Measurements from ENCODE around the gene GPR119.

The GPR119 gene

DNA sequence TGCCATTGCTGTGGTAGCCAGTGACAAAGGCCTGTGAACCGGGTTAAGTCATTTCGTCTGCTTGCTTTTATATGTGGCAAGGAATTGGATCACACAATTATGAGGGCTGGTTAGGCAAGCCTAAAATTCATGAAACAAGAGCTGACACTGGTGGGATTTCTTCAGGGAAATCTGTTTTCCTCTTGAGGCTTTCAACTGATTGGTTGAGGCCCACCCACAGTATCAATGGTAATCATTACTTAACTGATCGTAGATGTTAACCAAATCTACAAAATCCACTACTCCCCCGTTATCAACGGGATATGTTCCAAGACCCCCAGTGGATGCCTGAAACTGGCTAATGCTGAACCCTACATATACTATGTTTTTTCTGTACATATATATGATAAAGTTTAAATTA lies 29.3 kb upstream of the GPR119 start:
- no peak overlapping the region for H3K4me3 ChIP-seq (ENCODE audit: insufficient read length, low read depth)
- H3K27me3 ChIP-seq (ENCODE audit: insufficient read depth, insufficient read length): no peaks in the 10 kb centered on the region
- H3K36me3 ChIP-seq (ENCODE audit: insufficient read depth, insufficient read length, low read length): peaks cover 10% of the 10 kb centered on the region
- no peak overlapping the region for H3K9ac ChIP-seq (ENCODE audit: insufficient read length, low read depth)
- DNase-seq (ENCODE audit: low read depth, low spot score): no peak
- TF ChIP-seq SUZ12 (IDR thresholded peaks at IDR 0.05; ENCODE audit: extremely low read depth, insufficient read depth, insufficient read length): no peak
- TF ChIP-seq YY1 (IDR thresholded peaks at IDR 0.05; ENCODE audit: insufficient read depth, insufficient read length): no peak
- no peak for TF ChIP-seq ZNF274 (IDR thresholded peaks at IDR 0.05; ENCODE audit: low read depth, low read length)
- H3K4me1 ChIP-seq (ENCODE audit: insufficient read depth, insufficient read length): no peaks in the 10 kb centered on the region
- H3K9me3 ChIP-seq (ENCODE audit: insufficient read depth, low read length): no peaks in the 10 kb centered on the region

DNA sequence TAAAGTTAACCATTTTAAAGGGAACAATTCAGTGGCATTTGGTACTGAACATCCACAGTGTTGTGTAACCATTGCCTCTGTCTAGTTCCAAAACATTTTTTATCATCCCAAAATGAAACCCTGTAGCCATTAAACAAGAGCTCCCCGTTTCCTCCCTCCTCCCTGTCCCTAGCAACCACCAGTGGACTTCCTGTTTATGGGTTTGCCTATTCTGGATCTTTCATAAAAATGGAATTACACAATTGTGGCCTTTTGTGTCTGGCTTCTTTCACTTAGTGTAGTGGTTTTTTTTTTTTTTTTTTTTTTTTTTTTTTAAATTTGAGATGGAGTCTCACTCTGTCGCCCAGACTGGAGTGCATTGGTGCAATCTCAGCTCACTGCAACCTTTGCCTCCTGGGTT lies 27.9 kb upstream of the GPR119 start:
- Histone ChIP-seq H3K27me3 (ENCODE audit: insufficient read depth, insufficient read length) (no peaks in the 10 kb centered on the region), H3K4me1 (ENCODE audit: insufficient read depth, insufficient read length) (no peaks in the 10 kb centered on the region), H3K4me3 (ENCODE audit: insufficient read length, low read depth) (no peak overlapping the region), H3K36me3 (ENCODE audit: insufficient read depth, insufficient read length, low read length) (peaks cover 15% of the 10 kb centered on the region), H3K9me3 (ENCODE audit: insufficient read depth, low read length) (no peaks in the 10 kb centered on the region), H3K9ac (ENCODE audit: insufficient read length, low read depth) (no peak overlapping the region)
- TF ChIP-seq ZNF274 (IDR thresholded peaks at IDR 0.05; ENCODE audit: low read depth, low read length) (no peak), YY1 (IDR thresholded peaks at IDR 0.05; ENCODE audit: insufficient read depth, insufficient read length) (no peak), SUZ12 (IDR thresholded peaks at IDR 0.05; ENCODE audit: extremely low read depth, insufficient read depth, insufficient read length) (no peak)
- no peak for DNase-seq (ENCODE audit: low read depth, low spot score)

DNA sequence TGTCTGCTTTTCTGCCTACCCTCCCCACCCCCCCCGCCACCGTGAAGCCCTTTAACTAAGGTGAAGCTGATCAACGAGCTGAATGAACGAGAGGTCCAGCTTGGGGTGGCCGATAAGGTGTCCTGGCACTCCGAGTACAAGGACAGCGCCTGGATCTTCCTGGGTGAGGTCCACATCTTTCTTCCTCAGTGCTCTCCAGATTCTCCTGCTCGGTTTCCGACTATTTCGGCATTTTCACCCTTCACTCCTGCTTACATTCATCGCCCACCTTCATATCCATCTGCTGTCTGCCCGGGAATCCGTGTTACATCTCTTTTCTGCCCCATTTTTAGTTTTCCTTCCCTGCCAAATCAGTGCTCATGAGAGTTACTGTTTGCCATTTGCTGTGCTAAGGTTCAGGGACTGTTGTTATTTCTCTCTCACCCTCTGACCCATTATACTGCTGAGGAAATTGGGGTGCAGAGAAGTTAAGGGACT lies 16.8 kb upstream of the GPR119 start:
- TF ChIP-seq SUZ12 (IDR thresholded peaks at IDR 0.05; ENCODE audit: extremely low read depth, insufficient read depth, insufficient read length) (no peak), YY1 (IDR thresholded peaks at IDR 0.05; ENCODE audit: insufficient read depth, insufficient read length) (no peak), ZNF274 (IDR thresholded peaks at IDR 0.05; ENCODE audit: low read depth, low read length) (no peak)
- Histone ChIP-seq H3K4me3 (ENCODE audit: insufficient read length, low read depth) (peak overlapping the region; percentile 56), H3K36me3 (ENCODE audit: insufficient read depth, insufficient read length, low read length) (peaks cover 15% of the 10 kb centered on the region), H3K9me3 (ENCODE audit: insufficient read depth, low read length) (no peaks in the 10 kb centered on the region), H3K27me3 (ENCODE audit: insufficient read depth, insufficient read length) (no peaks in the 10 kb centered on the region), H3K4me1 (ENCODE audit: insufficient read depth, insufficient read length) (no peaks in the 10 kb centered on the region), H3K9ac (ENCODE audit: insufficient read length, low read depth) (peak overlapping the region; percentile 72)
- DNase-seq (ENCODE audit: low read depth, low spot score): no peak

DNA sequence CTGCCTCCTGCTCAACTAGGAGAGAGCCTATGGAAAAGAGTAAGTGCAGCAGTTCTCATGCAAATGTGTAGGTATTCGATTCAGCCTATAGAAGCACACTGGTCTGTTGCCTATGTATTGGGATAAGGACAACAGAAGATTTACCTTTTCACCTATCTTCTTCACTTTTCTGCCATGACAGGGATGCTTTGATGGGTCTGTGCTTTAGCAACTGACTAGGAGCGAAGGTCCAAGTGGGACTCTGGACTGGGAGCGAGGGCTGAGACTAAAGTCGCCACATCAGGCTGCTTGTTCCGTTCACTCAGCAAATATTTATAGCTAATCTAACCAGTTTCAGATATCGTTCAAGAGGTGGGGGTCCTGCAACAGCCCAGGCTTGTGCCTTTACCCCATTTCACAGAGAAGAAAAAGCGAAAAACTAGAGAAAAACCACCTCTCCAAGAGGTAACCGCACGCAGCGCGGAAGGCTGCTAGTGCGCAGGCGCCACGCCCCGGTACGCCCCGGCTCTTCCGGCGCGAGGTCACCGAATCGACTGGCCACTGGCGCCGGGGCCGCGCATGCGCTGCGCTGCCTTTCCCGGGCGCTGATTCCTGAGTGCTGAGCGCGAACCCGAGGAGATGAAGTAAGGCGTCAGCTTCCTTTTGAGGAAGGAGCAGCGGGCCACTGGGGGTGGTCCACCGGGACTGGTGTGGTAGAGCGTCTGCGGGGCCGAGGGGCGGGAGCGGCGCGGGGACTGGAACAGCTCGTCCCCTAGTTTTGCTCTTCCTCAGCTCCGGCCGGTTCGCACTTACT lies 16.1 kb upstream of the GPR119 start, which contains the start of gene RBMX2:
RBMX2 (plus strand) TSS at position 573 of the 793 bp plus-strand sequence; CDS start at position 619, 46 bp downstream.
- DNase-seq (ENCODE audit: low read depth, low spot score): peak; percentile 33
- TF ChIP-seq YY1 (IDR thresholded peaks at IDR 0.05; ENCODE audit: insufficient read depth, insufficient read length) (no peak), ZNF274 (IDR thresholded peaks at IDR 0.05; ENCODE audit: low read depth, low read length) (no peak), SUZ12 (IDR thresholded peaks at IDR 0.05; ENCODE audit: extremely low read depth, insufficient read depth, insufficient read length) (no peak)
- Histone ChIP-seq H3K4me3 (ENCODE audit: insufficient read length, low read depth) (peak within 1 kb of the TSS; percentile 56), H3K4me1 (ENCODE audit: insufficient read depth, insufficient read length) (no peaks in the 10 kb centered on the region), H3K9ac (ENCODE audit: insufficient read length, low read depth) (peak within 1 kb of the TSS; percentile 85), H3K27me3 (ENCODE audit: insufficient read depth, insufficient read length) (no peaks in the 10 kb centered on the region), H3K9me3 (ENCODE audit: insufficient read depth, low read length) (no peaks in the 10 kb centered on the region), H3K36me3 (ENCODE audit: insufficient read depth, insufficient read length, low read length) (peaks cover 15% of the 10 kb centered on the region)

DNA sequence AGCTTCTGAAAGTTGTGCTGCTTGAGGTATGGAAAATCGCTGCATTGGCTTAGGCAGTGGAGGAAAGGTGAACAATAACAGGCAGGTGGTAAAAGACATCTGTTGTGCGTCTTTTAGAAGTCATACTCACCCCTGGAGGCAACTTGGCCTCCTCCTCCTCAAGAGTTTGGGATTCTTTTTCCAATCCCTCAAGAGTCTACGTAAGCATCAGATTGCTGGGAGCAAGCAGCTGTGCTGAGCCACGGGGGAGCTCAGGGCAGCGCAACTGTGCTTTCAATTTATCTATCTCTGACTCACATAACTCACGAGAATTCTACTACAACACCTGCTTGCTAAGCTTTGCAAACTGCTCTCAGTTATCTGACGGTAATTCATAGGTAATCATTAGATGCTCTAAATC lies 9.9 kb upstream of the GPR119 start:
- Histone ChIP-seq H3K9me3 (ENCODE audit: insufficient read depth, low read length) (no peaks in the 10 kb centered on the region), H3K4me3 (ENCODE audit: insufficient read length, low read depth) (no peak overlapping the region), H3K4me1 (ENCODE audit: insufficient read depth, insufficient read length) (no peaks in the 10 kb centered on the region), H3K36me3 (ENCODE audit: insufficient read depth, insufficient read length, low read length) (no peaks in the 10 kb centered on the region), H3K27me3 (ENCODE audit: insufficient read depth, insufficient read length) (no peaks in the 10 kb centered on the region), H3K9ac (ENCODE audit: insufficient read length, low read depth) (no peak overlapping the region)
- no peak for TF ChIP-seq YY1 (IDR thresholded peaks at IDR 0.05; ENCODE audit: insufficient read depth, insufficient read length)
- TF ChIP-seq ZNF274 (IDR thresholded peaks at IDR 0.05; ENCODE audit: low read depth, low read length): no peak
- TF ChIP-seq SUZ12 (IDR thresholded peaks at IDR 0.05; ENCODE audit: extremely low read depth, insufficient read depth, insufficient read length): no peak
- DNase-seq (ENCODE audit: low read depth, low spot score): no peak

DNA sequence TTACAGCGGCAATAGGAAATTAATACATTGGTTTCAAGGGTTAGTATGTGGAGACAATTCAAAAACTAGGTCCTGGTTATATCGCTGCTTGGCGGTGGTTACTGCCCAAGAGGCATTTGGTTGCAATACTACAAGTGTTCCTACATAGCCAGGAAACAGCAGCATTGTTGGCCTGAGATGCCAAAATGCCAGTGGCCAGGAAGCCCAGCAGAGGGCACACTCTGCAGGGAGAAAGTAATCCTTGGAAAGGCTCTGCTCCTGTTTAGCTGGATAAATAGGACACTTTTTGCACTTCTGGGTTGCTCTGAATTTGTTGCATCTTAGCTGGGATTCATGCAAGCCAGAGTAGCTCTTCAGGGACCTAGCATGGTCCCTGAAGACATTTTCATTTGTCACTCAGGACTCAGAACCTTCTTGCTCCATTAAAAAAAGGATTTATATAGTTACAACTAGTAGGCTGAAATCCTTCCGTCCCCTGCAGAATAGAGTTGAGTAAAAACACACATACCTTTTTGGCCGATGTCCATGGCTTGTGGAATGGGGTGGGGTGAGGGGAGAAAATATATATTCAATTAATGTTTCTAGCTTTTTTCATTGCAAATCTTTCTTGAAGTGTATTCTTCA lies 8.1 kb upstream of the GPR119 start:
- H3K36me3 ChIP-seq (ENCODE audit: insufficient read depth, insufficient read length, low read length): no peaks in the 10 kb centered on the region
- no peaks in the 10 kb centered on the region for H3K4me1 ChIP-seq (ENCODE audit: insufficient read depth, insufficient read length)
- TF ChIP-seq YY1 (IDR thresholded peaks at IDR 0.05; ENCODE audit: insufficient read depth, insufficient read length) (no peak), ZNF274 (IDR thresholded peaks at IDR 0.05; ENCODE audit: low read depth, low read length) (no peak), SUZ12 (IDR thresholded peaks at IDR 0.05; ENCODE audit: extremely low read depth, insufficient read depth, insufficient read length) (no peak)
- DNase-seq (ENCODE audit: low read depth, low spot score): peak; percentile 25
- H3K27me3 ChIP-seq (ENCODE audit: insufficient read depth, insufficient read length): no peaks in the 10 kb centered on the region
- H3K9me3 ChIP-seq (ENCODE audit: insufficient read depth, low read length): no peaks in the 10 kb centered on the region
- no peak overlapping the region for H3K9ac ChIP-seq (ENCODE audit: insufficient read length, low read depth)
- no peak overlapping the region for H3K4me3 ChIP-seq (ENCODE audit: insufficient read length, low read depth)

DNA sequence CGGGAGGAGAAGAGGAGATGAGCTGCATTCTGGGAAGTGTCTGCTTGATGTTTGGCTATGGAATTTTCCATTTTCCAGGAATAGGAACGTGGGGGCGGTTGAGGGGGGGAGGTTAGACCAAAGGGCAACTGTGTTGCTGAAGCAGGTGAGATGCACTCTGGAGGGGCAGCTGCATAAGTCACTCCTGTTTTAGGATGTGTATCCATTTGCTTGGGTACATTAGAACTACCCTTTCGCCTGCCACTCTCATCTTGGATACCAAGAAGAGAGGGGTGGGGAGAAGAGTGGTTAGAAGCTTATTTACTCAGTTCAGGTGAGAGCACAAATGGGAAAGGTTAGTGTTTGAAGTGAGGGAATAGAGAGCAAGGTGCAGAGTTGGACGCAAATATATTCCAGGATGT lies 934 bp upstream of the GPR119 start:
- no peak for TF ChIP-seq ZNF274 (IDR thresholded peaks at IDR 0.05; ENCODE audit: low read depth, low read length)
- Histone ChIP-seq H3K9me3 (ENCODE audit: insufficient read depth, low read length) (no peaks in the 10 kb centered on the region), H3K4me1 (ENCODE audit: insufficient read depth, insufficient read length) (no peaks in the 10 kb centered on the region), H3K4me3 (ENCODE audit: insufficient read length, low read depth) (no peak overlapping the region), H3K27me3 (ENCODE audit: insufficient read depth, insufficient read length) (no peaks in the 10 kb centered on the region), H3K9ac (ENCODE audit: insufficient read length, low read depth) (no peak overlapping the region), H3K36me3 (ENCODE audit: insufficient read depth, insufficient read length, low read length) (no peaks in the 10 kb centered on the region)
- no peak for DNase-seq (ENCODE audit: low read depth, low spot score)
